HG03469 (cell line): ENCODE results near the gene NFKBIE.

Source experiments
- ATAC-seq: cut with Tn5 transposase; IDR thresholded peaks from one replicate; pipeline ENCODE4 v1.9.1; 2021; ENCODE audit warnings: mild to moderate bottlenecking, moderate library complexity, moderate number of reproducible peaks; ENCODE audit not compliant: unreplicated experiment

Gene NFKBIE

GRCh38 chr6:44272999-44273566 lies 7.7 kb upstream of the NFKBIE start:
- no peak for ATAC-seq

- no peak for ATAC-seq
Measured at GRCh38 chr6:44272529-44272928, 7.2 kb upstream of the NFKBIE start.

GRCh38 chr6:44271914-44272313 lies 6.6 kb upstream of the NFKBIE start:
- ATAC-seq = no peak

- no peak for ATAC-seq
Measured at GRCh38 chr6:44271406-44271723, 6.0 kb upstream of the NFKBIE start.

GRCh38 chr6:44270526-44271405 lies 5.4 kb upstream of the NFKBIE start:
- ATAC-seq = no peak

GRCh38 chr6:44269921-44270525 lies 4.7 kb upstream of the NFKBIE start, which contains the start of gene TMEM151B:
Gene TMEM151B (plus strand): TSS chr6:44270450. CDS start chr6:44270743, 293 bp downstream.
- ATAC-seq = no peak

GRCh38 chr6:44269178-44269920 lies 4.0 kb upstream of the NFKBIE start:
- no peak for ATAC-seq

- no peak for ATAC-seq
Measured at GRCh38 chr6:44268095-44268628, 2.8 kb upstream of the NFKBIE start.

- no peak for ATAC-seq
Measured at GRCh38 chr6:44267252-44267651, 1.9 kb upstream of the NFKBIE start.

- ATAC-seq = no peak
Measured at GRCh38 chr6:44266347-44266746, 996 bp upstream of the NFKBIE start.

GRCh38 chr6:44265722-44266233 lies 427 bp upstream of the NFKBIE start:
- ATAC-seq = no peak

GRCh38 chr6:44264154-44265006 lies 971 bp downstream of the NFKBIE start:
- no peak for ATAC-seq

- ATAC-seq = no peak
Measured at GRCh38 chr6:44263354-44264100, 1.8 kb downstream of the NFKBIE start.

GRCh38 chr6:44262467-44263353 lies 2.6 kb downstream of the NFKBIE start:
- no peak for ATAC-seq

GRCh38 chr6:44261581-44261980 lies 3.8 kb downstream of the NFKBIE start:
- no peak for ATAC-seq

- no peak for ATAC-seq
Measured at GRCh38 chr6:44260451-44261297, 4.7 kb downstream of the NFKBIE start.

GRCh38 chr6:44260011-44260410 lies 5.3 kb downstream of the NFKBIE start:
- no peak for ATAC-seq
